ENCODE measurements around the gene SULT1B1.
A peak's percentile ranks its signal among the peaks of the same experiment; 100 is the strongest.
"Not testable (repeated sequence)": the region's sequence is repeated elsewhere in the genome, so short reads cannot be mapped to it uniquely, and the experiment has no call there.

SULT1B1 gene

DNA sequence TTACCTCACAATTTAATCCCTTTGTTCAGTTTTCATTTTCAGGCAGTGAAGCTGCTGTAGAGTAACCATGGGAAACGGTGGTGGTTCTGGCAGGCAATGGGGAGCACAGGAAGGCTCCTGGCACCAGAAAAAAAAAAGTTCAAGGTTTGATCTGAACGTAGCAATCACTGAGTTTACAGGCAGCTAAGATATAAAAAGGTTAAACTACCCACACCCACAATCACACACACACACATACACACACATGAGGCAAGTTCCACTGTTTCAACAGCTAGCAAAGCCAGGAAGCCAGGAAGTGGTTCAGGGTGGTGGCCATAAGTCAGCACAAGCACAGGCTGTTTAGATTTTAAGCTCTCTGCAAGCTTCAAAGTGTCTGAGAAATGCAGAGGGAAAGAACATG lies at the start of gene SULT1B1:
TSS of gene SULT1B1 (minus strand) at position 166 of the 400 bp plus-strand sequence. CDS start 5,403 bp downstream, outside the sequence.
- peak; percentile 34 for DNase-seq (ENCODE audit: low read depth)

DNA sequence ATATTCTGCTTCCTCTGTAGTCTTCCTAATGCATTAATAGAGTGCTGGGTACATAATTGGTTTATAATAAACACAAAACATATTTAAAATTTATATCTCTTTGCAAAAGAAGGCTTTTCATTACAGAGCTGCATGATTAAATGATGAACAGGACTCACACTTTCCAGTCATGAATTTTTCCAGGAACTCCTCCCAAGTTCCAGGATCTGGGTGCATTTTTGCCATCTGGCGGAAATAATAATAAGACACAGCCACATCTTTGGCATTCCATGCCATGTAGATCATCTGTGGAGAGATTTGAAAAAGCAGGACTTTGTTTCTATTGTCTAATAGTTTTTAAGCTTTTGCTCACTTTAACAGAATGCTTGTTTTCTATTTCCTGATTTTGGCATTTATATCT lies 40.2 kb upstream of the SULT1B1 start:
- no peak for DNase-seq (ENCODE audit: low read depth)

DNA sequence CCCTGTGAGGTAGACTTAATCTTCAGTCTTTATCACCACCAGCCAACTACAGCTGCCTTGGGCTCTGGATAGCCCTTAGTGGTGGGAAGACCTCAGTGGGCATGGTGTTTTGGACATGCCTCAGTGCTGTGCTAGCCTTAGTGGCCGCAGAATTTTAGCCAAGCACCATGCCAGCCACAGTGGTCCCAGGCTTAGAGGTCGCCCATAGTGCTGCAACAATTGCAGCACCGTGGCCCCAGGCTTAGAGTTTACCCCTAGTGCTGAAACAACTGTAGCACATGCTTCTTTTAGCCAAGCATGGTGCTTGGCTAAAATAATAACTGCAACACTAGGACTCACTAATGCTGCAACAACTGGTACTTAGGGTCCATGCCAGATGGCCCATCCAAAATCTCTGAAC lies 38.9 kb upstream of the SULT1B1 start:
- no peak for DNase-seq (ENCODE audit: low read depth)

DNA sequence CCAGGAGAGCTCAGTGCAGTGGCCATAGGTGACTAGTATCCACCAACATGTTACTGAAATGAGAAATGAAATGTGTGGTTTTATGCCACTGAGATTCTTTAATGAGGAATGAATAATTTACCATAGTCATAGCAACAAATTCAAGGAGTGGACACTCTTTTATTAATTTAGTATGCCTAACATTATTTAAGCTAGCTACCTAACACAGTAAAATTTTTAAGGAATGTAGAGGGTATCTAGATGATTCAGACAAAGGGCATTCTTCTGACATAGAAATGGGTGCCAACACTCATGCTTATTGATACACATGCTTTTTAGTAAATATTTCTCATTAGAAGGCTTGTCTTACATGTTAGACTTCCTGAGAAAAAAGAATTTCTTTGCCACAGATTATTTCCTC lies 33.3 kb upstream of the SULT1B1 start:
- no peak for DNase-seq (ENCODE audit: low read depth)

DNA sequence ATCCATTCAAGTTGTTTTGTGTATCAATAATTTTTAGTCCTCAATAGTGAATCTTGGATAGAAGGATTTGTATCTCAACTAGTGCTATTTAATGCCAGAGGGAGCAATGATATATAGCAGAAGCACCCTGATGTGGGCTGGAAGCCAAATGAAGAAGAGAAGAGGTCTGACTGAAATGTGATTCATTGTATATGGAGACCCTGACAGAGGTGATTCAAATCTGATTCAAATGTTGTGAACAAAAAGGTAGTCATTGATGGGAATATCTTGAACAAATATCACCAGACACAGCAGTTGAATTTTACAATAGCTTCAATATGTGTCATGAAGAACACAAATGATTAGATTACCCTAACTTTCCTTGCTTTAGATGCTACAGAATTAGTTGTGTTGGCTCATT lies 27.5 kb upstream of the SULT1B1 start:
- DNase-seq (ENCODE audit: low read depth): no peak

DNA sequence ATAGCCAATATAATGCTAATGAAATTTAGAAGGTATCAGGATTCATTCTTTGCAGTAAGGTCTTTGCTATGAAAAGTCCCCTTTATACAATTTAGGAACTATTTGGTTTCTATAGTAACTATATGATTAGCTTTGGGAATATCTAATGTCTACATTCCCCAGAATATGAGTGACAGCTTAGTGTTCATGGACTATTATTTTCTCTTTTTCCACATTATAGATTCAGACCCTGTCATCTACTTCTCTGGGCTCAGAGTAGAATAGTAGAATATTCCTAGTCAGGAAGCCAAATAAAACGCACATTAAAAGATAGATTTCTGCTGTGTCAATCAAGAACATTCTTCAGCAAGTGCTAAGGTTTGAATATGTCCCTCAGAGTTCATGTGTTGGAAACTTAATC lies 26.1 kb upstream of the SULT1B1 start:
- DNase-seq (ENCODE audit: low read depth): no peak

DNA sequence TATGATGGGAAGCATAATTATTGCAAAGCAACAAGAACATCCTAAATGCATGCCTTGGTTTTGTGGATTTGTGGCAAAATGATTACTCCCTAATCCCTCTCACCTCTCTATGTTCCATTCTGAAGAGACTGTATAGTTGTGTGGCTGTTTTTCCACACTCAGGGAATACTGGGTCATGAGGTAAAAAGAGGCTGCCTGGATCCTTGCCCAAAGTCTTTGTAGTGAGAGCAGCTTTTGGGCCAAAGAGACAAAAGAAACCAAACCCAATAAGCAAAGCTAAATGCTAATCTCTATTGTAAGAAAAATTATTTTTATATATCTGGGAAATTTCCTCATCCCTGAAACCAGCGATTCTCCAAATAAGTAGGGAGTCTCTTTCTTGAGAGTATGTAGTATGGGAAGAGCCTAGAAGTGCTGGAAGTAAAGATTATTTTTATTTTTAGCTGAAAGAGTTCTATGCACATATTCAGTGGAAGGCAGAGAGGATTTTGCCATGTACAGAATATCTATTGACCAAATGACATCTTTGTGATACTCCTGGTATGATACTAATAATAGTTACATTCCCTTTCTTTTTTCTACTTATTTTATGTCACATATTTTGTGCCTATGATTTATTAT lies 24.9 kb upstream of the SULT1B1 start:
- DNase-seq (ENCODE audit: low read depth): no peak

DNA sequence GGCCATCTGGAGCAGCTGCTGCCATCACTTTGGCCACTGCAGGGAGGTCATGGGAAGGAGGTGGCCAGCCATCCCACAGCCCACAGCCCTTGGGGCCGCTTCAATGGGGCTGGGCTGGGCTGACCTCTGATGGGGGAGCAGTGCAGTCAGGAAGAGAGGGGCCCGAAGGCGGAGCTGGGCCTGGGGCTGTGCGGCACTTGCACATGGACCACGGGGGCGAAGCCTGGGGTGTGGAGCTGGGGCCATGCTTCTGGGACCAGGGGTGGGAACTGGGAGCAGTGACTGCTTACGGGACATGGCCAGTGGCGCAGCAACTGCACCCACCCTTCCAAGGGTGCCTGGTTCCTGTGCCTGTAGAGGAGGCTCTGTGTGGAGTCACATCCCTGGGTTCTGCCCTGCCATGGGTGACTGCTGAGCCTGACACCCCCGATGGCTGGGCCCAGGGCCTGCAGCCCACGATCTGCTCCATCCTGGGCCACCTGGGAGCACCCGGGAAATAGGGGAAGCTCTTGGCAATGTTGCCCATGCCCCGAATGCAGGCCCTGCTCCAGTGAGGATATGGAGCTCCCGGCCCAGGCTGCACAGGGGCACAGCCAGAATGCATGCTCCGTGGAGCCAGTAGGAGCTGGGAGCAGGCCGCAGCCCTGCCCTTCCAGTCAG lies 22.4 kb upstream of the SULT1B1 start:
- no peak for DNase-seq (ENCODE audit: low read depth)

DNA sequence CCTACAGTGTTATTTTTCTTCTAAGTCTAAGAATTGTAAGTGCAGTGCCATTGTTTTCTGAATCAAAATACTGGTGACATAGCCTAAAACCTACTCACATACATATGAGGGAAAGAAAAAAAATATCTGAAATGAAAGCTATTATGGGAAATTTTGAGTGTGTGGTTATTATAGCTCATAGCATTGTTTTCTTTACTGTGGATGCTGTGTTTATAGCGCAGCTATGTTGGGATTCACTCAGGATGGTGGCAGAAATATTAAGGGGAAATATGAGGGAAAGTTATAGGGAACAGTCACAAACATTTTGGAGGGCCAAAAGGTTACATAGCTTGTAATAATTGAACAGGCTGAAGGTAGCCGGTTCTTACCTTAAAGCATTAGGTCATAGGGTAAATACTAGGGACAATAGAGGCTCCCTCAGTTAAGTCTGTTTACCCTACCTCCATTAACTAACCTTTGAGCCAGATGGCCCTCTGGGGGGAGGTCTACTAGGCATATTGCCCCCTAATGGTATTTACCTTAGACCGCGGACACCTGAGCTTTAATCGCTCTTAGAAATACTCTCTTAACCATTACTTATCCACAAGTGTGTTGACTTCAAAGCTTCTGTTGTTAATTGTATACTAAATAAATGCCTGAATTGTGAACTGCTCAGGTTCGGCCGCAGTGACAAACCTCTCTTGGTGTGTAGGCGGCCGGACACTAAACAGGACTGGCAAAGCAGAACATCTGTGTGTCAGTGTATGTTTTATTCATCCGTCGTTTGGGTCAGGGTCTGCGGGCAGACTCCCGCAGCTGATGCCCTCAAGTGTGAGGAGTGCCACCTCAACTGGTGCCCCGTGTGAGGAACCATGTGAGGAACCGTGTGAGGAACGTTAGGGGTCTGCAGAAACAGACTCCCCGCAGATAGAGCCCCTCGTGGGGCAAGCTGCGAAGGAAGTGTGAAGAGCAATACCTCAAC lies 21.3 kb upstream of the SULT1B1 start:
- DNase-seq (ENCODE audit: low read depth): no peak

DNA sequence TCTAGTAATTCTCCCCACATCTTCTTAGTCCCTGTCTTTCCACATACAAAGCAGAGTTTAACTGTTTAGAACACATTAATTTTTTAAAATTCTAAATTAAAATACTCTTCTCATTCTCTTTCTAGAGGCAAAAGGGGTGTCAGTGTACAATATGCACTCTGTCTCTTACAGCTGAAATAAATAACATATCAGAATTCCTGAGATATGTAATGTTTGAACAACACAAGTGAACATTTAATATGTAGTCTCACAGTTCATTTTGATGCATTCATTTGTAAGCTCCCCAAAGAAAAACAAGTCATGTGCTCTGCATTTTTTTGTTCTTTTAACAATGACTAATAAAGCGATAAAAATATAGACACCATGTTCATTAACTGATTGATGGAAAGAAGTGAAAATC lies 19.7 kb upstream of the SULT1B1 start:
- DNase-seq (ENCODE audit: low read depth): no peak

DNA sequence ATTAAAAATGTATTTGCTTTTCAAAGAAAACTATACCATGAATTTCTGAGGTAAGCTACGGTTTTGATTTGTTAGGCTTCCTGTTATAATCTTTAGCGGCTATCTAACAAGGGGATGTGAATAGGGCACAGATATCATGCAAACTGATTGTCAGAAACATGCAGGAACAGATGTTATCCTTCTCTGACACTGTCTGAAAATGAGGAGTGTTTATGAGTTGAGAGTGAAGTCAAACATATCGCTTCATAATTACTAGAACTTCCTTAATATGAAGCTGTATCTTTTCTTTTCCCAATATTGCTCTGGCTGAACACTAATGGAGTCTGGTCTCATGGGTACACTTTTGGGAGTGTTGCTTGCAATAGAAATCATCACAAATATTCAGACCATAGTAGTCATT lies 16.3 kb upstream of the SULT1B1 start:
- no peak for DNase-seq (ENCODE audit: low read depth)

DNA sequence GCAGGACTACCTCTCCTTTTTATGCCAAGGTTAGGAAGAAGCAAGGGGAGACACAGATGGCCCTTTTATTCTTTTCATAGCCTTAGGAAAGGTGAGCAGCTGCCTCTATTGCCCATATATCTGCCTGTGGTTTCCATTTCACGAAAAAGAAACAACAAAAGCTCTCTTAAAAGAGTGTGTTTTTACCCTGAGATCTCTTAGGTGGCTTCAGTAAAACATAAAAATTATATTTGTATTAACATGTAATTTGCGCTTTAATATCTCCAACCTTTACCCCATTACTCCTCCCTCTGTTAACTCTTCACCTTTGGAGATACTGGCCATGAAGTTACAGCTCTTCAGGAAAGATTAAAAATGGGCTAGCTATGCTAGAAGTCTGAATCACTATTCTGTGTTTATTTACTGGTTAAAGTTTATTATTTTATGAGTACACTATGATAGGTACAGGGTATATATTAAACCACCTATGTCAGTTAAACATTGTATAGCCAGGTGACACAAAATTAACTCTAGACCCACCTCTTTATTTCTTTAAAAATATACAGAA lies 15.0 kb upstream of the SULT1B1 start:
- DNase-seq (ENCODE audit: low read depth): no peak

DNA sequence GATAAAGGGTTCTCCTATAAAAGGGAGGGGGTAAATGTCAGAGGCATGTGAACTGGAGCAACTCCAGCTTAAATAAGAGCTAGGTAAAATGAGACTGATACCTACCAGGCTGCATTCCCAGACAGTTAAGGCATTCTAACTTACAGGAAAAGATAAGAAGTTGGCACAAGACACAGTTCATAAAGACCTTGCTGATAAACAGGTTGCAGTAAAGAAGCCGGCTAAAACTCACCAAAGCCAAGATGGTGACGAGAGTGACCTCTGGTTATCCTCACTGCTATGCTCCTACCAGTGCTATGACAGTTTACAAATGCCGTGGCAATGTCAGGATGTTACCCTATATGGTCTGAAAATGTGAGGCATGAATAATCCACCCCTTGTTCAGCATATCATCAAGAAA lies 13.1 kb upstream of the SULT1B1 start:
- DNase-seq (ENCODE audit: low read depth): no peak

DNA sequence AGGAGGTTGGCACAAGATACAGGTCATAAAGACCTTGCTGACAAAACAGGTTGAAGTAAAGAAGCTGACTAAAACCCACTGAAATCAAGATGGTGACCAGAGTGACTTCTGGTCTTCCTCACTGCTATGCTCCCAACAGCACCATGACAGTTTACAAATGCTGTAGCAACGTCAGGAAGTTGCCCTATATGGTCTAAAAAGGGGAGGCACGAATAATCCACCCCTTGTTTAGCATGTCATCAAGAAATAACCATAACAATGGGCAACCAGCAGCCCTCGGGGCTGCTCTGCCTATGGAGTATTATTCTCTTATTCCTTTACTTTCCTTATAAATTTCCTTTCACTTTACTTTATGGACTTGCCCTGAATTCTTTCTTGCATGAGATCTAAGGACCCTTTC lies 8.1 kb upstream of the SULT1B1 start:
- not testable (repeated sequence) for DNase-seq (ENCODE audit: low read depth)

DNA sequence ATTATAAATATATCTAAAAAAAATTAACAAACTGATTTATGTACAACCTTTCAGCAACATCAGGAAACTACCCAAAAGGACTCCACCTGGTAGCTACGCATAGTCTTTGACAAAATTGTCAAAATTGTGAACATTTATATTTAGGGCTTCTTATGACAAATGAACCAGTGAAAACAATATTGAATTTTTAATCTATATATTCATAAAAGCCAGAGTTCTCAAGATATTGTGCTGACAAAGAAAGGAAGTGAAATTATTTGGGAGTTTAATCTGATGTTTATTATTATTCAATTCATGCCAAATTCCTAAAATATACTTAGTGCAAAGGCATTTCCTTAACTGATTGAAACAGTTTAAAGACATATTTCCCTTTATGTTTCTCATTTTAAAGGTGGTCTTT lies 5.3 kb upstream of the SULT1B1 start:
- no peak for DNase-seq (ENCODE audit: low read depth)

DNA sequence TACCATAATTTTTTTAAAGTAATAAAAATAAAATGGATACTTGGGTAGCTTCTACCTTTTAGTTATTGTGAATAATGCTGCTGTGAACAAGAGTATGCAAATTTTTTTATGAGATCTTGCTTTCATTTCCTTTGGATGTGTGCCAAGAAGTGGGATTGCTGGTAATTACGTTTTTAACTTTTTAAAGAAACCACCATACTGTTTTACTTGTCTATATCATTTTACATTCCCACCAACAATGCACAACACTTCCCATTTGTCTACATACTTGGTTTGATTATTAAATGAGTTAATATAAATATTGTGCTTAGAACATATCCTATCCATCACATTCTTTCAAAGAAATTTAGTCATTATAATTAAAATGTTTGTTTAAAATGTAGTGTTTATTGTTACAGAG lies 3.9 kb upstream of the SULT1B1 start:
- no peak for DNase-seq (ENCODE audit: low read depth)

DNA sequence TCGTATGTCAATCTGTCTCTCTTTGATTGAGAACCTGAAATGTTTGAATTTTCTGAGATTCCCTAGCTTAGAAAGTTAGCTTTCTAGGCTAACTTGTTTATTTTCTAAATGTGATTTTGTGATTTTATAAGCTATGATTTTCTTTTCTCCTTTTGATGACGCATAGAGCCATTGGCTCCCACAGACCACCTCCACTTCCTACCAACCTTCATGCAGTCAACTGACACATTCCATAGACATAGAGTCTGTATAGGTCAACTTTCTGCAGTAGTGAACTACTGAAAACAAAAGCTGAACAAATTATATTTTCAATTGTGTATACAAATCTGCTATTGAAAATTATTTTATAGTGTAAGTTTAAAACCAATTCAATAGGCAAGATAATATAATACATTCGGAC lies 2.8 kb upstream of the SULT1B1 start:
- no peak for DNase-seq (ENCODE audit: low read depth)

DNA sequence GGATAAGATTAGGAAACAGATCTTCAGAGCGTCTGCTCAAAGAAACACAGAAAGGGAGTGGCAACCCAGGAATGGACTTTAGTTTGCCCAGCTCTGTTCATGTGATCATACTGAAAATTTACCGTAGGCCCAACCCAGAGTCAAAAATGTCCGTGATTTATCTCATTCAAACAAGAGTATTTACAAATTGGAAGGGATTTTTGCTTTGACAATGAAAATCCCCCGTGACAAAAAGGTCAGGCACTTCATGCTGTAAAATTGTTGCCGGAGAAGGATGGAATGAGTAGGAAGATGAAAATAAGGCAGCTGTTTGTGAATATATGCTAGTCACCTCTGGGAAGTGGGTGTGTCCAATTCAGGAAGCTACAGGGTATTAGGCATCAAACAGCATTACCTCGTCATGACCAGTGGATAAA lies 1.2 kb downstream of the SULT1B1 start:
- DNase-seq (ENCODE audit: low read depth): no peak

DNA sequence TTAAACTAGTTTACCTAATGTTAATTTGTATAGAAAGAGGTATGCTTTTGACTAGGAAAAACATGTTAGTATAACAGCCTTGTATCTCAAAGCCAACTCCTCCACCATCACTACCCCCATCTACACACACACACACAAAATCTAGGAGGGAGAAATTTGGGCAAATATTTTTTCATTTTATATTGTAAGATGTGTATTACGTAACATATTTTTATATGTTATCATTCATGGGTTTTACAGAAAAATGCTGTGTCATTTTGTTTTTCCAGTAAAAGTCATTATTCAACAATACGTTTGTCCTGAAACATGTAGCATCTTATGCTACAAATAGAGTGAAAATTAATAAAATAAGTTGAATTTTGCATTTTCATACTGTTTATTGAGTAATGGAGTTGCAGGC lies 3.0 kb downstream of the SULT1B1 start:
- DNase-seq (ENCODE audit: low read depth): no peak

DNA sequence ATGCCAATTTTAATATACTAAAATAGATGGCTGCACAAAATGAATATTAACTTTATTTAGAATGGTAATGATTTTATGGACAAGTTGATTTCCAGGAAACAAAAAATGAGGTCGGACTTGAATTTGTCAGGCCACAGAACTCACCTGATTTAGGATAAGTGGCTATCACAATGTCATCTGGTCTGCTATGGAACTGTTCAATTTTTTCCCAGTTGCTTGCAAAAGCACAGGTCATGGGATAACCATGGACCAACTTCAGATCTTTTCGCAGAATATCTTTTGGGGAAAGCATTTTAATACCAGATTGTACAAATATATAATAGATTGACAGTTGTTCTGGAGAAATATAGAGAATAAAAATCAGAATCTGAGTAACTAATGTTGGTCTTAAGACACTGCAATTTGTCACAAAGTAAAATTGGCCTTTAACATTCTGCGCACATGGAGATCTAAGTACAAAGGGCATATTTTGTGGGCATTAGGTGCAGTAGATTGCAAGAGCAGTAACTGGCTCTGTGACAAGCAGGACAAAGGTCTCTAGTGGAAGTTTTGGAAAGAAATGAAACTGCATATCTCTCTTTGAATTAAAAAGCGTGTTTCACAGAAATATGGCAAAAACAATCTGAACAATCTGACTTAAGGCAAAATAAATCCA lies 5.4 kb downstream of the SULT1B1 start:
- no peak for DNase-seq (ENCODE audit: low read depth)

DNA sequence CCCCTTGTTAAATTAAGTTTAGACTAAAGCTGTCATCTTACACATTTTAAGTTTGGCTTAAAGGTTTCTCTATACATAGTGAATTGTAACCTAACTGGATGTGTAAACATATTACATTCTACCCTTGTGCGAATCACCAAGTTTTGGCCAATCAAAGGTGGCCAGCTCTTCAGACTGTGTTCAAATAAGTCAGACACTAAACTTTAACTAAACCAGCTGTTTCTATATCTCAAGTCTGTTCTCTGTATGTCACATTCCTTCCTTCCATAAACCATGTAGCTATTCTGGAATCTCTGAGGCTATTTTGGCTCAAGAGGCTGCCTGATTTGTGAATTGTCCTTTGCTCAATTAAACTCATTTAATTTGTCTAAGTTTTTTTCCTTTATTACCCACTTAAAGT lies 6.7 kb downstream of the SULT1B1 start:
- no peak for DNase-seq (ENCODE audit: low read depth)

DNA sequence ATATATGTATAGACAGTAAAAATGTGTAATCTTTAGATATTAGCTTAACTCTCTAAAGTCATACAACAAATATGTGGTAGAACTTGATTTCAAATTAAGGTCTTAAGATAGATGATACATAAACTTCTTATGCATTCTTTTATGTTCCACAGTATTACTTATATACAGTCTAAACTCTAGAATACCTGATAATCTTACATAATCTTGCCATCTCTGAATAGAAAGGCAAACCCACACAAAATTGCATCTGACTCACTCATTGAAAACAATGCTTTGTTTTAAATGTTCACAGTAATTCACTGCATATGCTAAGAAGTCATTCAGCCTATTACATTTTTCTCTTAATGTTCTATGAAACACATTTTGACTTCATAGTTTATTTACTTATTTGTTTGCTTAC lies 10.1 kb downstream of the SULT1B1 start:
- DNase-seq (ENCODE audit: low read depth): no peak
